Measurements from ENCODE around the gene ARHGEF17.
A peak's percentile ranks its signal among the peaks of the same experiment; 100 is the strongest.

ARHGEF17 gene

GRCh38 chr11:73291781-73292524 lies 16.1 kb upstream of the ARHGEF17 start:
- DNase-seq: no peak

- DNase-seq: no peak
Observed at GRCh38 chr11:73292525-73292894, 15.6 kb upstream of the ARHGEF17 start.

GRCh38 chr11:73293356-73293936 lies 14.6 kb upstream of the ARHGEF17 start:
- no peak for DNase-seq

- DNase-seq: no peak
Observed at GRCh38 chr11:73294604-73295003, 13.5 kb upstream of the ARHGEF17 start.

GRCh38 chr11:73295241-73295995 lies 12.7 kb upstream of the ARHGEF17 start:
- DNase-seq: peak in 1 of 2 experiments; percentile 54

GRCh38 chr11:73295996-73296318 lies 12.1 kb upstream of the ARHGEF17 start:
- DNase-seq: no peak

- no peak for DNase-seq
Observed at GRCh38 chr11:73296501-73297230, 11.4 kb upstream of the ARHGEF17 start.

- DNase-seq: no peak
Observed at GRCh38 chr11:73297231-73297590, 10.9 kb upstream of the ARHGEF17 start.

GRCh38 chr11:73297702-73298101 lies 10.4 kb upstream of the ARHGEF17 start:
- no peak for DNase-seq

GRCh38 chr11:73298233-73298632 lies 9.8 kb upstream of the ARHGEF17 start:
- DNase-seq: no peak

- no peak for DNase-seq
Observed at GRCh38 chr11:73299751-73300150, 8.3 kb upstream of the ARHGEF17 start.

GRCh38 chr11:73306069-73306841 lies 1.8 kb upstream of the ARHGEF17 start:
- DNase-seq: peak in 1 of 2 experiments; percentile 28

GRCh38 chr11:73306977-73307322 lies 1.1 kb upstream of the ARHGEF17 start:
- DNase-seq: no peak

- DNase-seq: peak; percentile 96 to 99
Observed at GRCh38 chr11:73307323-73308002, 613 bp upstream of the ARHGEF17 start.

GRCh38 chr11:73308961-73309919 lies 1.2 kb downstream of the ARHGEF17 start:
- DNase-seq: peak; percentile 69 to 86

- no peak for DNase-seq
Observed at GRCh38 chr11:73310076-73310475, 2.0 kb downstream of the ARHGEF17 start.

- DNase-seq: no peak
Observed at GRCh38 chr11:73310661-73311393, 2.8 kb downstream of the ARHGEF17 start.

- no peak for DNase-seq
Observed at GRCh38 chr11:73311394-73311869, 3.4 kb downstream of the ARHGEF17 start.

- no peak for DNase-seq
Observed at GRCh38 chr11:73312036-73312435, 4.0 kb downstream of the ARHGEF17 start.

- DNase-seq: no peak
Observed at GRCh38 chr11:73312851-73313327, 4.8 kb downstream of the ARHGEF17 start.
